Iris pigment epithelial cell (primary cell): ENCODE data around the gene SLC9A5.

Experiments used
- DNase-seq: peaks from one replicate; pipeline ENCODE4 v3.0.0-alpha.2; 2011; ENCODE audit warnings: low read depth

Gene SLC9A5

GRCh38 chr16:67317853-67318252 is 69.1 kb downstream of the SLC9A5 start:
- DNase-seq: no peak
